GM21360 (cell line): ENCODE results near the gene LRP4.
"Not testable (repeated sequence)": the region's sequence is repeated elsewhere in the genome, so short reads cannot be mapped to it uniquely, and the experiment has no call there.

ENCODE experiments used
- ATAC-seq: cut with Tn5 transposase; IDR thresholded peaks from one replicate; pipeline ENCODE4 v1.9.1; 2021; ENCODE audit warnings: mild to moderate bottlenecking, moderate library complexity; ENCODE audit not compliant: unreplicated experiment

Gene LRP4

DNA sequence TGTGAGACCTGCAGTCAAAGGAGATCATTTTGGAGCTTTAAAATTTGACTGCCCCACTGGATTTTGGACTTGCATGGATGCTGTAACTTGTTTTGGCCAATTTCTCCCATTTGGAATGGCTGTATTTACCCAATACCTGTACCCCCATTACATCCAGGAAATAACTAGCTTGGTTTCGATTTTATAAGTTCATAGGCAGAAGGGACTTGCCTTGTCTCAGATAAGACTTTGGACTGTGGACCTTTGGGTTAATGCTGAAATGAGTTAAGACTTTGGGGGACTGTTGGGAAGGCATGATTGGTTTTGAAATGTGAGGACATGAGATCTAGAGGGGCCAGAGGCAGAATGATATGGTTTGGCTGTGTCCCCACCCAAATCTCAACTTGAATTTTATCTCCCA, 10.4 kb upstream of the LRP4 start:
- ATAC-seq: not testable (repeated sequence)

DNA sequence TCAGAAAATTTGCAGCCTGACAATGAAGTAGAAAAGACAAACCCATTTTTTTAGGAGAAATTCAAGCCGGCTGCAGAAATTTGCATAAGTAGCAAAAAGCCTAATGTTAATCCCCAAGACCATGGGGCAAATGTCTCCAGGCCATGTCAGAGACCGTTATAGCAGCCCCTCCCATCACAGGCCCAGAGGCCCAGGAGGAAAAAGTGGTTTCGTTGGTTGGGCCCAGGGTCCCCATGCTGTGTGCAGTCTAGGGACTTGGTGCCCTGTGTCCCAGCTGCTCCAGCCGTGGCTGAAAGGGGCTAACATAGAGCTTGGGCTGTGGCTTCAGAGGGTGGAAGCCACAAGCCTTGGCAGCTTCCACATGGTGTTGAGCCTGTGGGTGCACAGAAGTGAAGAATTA, 9.6 kb upstream of the LRP4 start:
- not testable (repeated sequence) for ATAC-seq

DNA sequence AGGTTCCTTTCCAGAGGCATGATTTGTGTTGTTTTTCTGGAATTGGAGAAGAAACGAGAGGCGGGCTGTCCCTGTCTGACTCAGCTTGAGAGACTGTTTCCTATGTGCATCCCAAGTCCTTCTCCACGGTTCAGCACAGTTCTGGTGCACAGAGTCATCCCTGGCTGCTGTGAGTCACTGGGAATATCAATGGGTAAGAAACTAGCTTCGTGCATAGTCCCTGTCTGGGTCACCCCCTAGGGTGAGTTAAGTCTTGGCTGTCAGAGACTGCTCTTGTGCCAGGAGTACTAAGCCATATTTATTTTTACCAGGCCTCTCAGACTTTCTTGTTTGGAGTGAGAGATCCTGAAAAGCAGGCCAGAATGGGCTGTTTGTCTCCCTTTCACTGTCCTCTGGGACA, 2.4 kb upstream of the LRP4 start:
- ATAC-seq: no peak

DNA sequence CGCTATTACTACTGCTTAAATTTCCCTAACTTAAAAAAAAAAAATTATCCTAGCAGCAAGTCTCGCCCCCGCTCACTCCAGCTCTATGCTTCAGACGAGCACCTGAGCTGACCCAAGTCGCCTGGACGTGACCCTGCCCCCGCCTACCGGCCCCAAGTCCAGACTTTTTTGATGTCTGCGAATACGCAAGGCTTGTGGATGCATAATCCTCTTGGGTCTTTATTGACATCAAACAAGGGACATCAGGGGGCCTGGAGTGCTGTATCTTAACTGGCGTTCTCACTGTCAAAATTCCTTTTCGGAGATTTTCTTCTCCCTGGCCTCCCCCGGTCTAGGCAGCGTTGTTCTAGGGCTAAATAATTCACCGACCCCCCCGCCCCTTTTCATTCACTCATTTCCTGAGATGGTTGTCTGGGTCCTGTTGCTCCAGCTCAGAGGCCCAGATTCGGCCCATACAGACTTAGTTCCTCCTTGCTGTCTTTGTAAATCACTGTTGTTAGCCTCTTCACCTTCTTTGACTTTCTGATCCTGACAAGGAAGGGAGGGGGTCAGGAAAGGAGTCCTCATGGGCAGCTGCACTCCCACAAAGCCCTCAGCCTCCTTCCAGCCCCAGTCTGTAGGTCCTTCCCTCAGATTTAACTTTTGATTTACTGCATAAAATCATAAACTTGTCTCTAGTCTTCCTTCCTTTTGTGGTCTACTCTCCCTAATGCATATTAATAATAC, 601 bp upstream of the LRP4 start:
- ATAC-seq: no peak

DNA sequence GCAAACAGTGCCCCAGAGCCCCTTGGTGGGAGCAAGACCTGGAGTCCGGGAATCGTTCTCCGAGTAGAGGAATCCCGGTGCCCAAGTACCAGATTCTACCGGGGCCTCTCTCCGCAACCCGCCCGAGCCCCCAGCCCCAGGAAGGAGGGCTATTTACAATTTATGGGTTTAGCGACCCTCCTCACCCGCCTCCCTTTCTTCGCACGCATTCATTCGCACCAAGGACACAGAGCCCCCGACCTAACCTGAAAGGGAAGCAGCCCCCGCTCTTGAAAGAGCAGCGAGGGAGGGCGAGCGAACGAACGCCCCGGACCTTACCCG, 628 bp downstream of the LRP4 start:
- ATAC-seq: no peak

DNA sequence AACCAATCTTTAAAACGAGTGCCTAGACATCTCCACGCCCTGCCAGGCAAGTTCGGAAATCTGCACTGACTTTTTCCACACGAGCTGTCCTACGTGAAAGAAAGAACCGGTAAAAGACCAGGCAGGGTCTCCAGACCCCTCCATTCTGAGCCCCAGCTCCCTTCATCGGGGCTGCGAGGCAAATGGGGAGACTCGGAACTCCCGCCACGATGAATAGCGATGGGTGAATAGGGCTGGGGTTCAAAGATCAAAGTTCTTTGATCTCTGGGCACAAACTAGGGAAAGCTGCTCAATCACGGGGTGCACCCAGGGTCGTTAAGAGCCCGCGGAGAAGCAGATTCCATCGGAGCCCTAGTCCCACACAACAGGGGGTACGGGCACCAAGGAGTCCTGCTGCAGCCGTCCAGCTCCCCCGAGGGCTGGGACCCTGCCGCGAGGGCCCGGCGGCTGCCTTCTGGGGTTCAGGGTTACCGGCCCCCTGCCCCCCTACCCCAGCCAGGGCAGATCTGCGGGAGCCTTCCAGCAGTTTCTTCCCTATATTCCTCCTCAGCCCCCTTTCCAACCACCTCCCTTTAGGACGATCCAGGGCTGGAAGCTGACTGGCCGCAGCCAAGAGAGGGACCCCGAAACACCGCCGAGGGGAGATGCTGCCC, 1.1 kb downstream of the LRP4 start:
- ATAC-seq: no peak

DNA sequence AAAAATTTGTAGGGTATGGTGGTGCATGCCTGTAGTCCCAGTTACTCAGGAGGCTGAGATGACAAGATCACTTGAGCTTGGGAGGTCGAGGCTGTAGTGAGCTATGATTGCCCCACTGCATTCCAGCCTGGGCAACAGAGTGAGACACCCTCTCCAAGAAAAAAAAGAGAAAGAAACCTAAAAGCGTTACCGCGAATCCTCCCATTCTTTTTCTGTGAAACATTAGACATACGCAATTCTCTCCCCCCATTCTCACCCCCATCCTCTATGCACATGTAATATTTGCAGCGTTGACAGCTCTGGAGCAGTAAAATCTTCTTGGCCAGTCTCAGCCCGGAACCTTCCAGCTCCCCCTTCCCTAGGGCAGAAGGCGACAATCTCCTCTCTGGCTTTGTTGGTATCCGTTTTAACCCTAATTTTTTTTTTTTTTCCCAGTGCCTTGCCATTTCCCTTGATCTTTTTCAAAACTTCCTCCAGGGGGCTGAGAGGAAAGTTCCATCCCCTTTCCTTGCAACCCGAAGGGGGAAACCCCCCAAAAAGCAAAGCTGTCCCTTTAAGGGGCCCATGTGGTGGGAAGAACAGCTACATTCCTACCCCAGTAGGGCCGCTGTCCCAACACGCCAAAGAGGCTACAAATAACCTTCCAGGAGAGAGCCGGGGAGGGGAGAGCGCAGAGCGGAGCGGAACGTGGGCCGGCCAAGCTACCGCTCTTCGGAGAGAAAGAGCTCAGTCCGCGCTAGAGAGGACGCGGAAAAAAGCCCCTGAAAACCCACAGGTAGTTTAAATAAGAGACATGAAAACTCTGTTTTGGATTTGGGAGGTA, 1.9 kb downstream of the LRP4 start:
- ATAC-seq: no peak

DNA sequence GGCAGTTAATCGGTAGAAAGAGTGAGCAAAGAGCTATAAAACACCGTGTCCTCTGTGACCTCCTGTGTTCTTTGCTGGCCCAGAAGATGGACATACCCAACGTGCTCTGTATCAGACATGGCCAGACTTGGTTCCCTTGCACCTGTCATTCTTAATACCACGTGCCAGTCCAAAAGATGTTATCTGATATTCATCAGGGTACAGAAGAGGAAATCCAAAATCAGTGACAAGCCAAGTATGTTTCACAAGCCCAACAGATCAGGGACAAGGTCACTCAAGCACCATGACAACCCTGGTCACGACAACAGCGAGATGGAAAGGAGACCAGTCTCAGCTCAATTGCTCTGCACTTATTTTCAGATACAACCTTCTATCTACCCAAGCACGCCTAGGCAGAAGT, 3.4 kb downstream of the LRP4 start:
- ATAC-seq: no peak

DNA sequence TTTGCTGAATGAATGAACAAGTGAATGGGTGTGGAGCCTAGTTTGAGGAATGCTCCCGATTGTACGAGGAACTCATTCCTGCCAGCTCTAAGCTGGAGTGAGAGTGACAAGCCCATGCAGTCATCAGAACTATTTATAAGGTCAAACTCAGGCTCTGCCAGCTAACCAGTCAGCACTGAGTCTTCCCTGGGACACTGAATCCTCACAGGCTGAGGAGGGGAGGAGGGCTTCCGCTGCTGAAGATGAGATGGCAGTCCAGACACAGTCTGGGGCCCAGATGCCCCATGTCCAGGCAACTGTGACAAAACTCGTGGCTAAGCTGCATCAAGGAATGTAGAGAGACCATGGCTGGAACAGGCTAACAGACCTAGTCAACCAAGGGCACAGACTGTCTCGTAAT, 4.0 kb downstream of the LRP4 start:
- no peak for ATAC-seq

DNA sequence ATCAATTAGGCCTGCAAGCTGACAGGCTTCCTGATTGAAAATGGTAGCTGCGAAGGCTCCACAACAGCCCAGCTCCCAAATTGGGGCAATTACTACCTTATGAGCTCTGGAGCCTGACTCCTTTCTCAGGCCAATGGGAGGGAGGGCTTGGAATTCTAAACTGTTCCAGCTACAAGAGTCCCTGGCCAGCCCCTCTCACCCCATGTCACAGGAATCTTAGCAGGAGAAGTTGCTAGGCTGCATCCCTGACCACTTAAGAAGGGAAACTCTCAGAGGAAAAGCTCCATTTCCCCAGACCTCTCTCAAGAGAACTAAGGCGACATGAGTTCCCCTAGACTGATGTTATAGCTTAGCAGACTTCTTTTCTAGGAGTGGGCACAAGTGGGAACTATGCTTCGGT, 4.9 kb downstream of the LRP4 start:
- ATAC-seq: no peak

DNA sequence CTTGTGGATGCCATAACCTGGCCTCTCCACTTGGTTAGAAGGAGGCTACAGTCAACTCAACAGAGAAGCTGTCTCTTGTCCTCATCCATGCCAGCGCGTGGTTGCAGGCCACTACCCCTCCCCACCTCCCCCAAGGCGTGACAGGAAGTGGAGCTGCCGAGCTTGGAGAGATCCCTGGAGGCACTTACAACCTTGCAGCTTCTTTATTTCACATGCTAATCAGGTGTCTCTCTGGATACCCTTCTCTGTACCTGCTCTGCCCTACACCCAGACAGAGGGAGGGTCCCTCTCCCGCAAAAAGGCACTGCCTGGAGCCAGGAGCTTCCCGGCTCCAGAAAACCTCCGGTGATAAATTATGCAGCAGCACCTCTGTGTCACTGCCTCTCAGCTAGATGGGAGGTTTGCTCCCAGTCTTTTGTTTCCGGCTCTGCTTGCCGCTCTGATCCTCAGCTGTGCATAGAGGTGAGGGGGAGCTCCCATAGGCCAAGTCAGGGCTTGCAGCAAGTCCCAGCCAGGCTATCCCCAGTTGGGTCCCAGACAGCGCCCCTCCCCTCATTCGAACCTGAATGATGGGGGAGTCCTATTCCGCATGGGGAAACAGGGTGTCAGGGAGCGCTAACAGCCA, 5.7 kb downstream of the LRP4 start:
- no peak for ATAC-seq

DNA sequence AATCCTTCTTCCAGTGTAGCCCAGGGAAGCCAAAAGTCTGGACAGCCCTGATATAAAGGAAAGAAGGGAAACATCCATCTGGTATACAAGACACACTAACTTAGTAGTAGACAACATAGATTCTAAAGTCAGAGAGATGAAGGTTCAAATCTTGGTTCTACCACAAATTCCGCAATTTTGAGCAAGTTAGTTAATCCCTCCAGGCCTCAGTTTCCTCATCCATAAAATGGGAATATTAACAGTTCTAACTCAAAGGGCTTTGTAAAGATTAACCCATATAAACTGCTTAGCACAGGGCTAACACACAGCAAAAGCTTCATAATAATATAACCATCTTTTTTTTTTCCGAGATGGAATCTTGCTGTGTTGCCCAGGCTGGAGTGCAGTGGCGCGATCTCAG, 10.7 kb downstream of the LRP4 start:
- ATAC-seq: no peak

DNA sequence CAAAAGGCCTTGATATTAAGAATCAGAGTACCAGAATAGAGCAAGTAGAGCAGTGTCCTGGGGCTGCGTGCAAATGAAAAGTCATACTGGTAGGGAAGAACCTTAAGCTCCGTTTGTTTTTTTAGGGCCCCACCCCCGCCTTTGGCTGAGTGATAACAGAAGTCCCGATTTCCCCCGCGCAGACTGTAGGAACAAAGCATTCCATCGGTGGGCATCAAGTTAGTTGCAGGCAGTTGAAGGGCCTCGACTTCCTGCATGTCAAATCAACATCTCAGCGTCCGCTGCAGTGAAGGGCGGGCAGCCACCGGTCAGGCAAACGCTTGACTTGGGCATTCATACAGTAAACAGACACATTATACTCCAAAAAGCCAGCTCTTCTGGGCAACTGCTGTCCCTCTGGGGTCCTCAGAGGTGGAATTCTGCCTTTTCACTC, 11.7 kb downstream of the LRP4 start:
- ATAC-seq: no peak

DNA sequence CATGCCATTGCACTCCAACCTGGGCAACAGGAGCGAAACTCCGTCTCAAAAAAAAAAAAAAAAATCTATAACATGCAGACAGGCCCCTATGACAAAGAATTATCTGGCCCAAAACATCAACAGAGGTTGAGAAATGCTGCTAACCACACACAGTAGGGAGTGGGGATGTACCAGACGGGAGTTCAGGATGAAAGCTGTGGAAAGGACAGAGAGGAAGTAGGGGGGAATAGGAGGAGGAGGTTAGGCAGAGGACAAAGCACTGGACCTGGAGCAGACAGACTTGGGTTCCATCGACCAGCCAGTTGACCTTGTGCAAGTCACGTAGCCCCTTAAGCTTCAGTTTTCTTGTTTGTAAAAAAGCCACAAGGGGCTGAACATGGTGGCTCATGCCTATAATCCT, 12.5 kb downstream of the LRP4 start:
- no peak for ATAC-seq

DNA sequence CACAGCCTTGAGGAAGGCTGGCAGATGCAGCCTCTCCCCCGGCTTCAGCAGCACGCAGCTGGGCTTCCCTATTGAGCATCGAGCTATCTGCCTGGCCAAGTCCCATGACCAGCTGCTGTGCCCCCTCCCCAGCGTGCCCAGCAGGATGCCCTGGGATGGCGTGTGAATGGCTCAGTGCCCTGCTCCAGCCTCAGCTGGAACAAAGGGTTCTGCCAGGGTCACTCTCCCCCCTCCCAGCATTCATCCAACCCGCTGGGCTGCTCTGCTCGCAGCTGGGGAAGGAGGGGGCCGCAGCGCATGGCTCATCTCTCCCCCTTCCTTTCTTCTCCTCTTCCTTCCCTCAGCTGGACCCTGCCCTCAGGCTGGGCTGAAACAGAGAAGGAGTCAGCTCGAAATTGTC, 14.5 kb downstream of the LRP4 start:
- no peak for ATAC-seq

DNA sequence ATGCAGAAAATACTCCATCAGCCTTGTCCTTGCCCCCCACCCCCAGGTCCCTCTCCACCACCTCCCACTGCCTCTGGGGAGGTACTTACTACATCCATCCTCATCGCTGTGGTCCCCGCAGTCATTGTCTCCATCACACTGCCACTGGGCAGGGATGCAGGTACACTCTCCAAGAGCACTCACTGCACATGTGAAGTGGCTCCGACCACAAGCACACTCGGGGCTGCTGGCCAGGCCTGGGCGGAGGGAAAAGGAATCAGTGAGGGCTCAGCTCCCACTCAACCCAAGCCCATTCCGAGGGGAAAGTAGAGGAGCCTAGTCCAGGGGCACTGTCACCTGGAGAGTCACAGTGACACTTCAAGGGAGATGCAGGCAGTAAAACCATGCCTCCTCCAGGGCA, 15.7 kb downstream of the LRP4 start:
- ATAC-seq: no peak

DNA sequence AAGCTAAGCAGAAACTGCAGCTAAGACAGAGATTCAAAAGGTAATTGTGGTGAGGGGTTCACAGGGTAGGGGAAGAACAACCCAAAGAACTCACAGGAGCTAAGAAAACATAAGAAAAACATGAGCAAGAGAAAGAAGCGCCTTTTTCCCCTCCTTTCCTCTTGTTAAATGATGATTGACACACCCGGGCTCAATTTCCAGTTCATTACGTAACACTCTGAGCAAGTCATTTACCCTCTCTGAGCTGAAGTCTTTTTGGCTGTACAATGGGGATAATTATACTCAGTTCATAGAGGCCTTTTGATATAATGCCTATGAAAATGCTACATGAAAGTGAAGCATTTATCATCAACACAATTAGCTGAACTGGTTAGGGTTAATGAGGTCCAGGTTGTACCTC, 17.2 kb downstream of the LRP4 start:
- no peak for ATAC-seq

DNA sequence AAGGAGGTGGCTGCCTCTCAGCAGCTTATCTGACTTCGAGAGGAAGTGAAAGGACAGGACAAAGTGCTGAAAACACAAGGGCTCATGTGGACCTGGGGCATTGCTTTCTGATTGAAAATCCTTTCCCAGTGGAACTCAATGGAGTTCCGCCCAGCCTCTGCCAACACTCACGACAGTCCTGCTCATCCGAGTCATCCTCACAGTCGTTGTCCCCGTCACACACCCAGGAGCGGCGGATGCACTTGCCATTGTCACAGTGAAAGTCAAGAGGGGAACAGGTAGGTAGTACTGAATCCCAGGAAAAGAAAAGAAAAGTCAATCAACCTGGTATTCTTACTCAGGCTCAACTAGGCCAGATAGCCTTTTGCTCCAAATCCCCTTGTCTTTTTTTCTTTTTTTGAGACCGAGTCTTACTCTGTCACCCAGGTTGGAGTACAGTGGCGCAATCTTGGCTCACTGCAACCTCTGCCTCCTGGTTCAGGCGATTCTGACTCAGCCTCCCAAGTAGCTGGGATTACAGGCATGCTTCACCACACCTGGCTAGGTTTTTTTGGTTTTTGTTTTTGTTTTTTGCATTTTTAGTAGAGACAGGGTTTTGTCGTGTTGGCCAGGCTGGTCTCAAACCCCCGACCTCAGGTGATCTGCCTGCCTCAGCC, 18.1 kb downstream of the LRP4 start:
- ATAC-seq: no peak

DNA sequence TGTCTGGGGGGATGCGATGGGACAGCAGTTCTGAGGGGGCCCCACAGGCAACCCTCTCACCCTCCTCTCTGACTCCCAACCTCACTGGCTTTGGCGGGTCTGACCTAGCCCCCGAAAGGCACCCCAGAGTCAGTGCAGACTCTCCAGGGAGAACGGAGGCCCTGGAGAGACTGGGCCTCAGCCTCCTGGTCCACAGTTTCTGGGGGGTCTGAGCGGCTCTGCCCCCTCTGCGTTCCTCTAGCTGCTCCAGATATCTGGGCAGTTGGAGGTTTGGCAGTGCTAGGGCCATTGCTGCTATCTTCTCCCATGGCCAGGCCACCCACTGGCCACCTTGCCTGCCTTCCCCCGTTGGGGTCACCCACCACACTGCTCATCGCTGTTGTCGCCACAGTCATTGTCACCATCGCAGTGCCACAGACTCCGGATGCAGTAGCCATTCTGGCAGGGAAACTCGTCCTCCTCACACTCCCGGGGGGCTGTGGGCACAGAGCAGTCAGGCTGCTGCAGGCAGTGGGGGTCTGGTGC, 18.8 kb downstream of the LRP4 start:
- no peak for ATAC-seq

DNA sequence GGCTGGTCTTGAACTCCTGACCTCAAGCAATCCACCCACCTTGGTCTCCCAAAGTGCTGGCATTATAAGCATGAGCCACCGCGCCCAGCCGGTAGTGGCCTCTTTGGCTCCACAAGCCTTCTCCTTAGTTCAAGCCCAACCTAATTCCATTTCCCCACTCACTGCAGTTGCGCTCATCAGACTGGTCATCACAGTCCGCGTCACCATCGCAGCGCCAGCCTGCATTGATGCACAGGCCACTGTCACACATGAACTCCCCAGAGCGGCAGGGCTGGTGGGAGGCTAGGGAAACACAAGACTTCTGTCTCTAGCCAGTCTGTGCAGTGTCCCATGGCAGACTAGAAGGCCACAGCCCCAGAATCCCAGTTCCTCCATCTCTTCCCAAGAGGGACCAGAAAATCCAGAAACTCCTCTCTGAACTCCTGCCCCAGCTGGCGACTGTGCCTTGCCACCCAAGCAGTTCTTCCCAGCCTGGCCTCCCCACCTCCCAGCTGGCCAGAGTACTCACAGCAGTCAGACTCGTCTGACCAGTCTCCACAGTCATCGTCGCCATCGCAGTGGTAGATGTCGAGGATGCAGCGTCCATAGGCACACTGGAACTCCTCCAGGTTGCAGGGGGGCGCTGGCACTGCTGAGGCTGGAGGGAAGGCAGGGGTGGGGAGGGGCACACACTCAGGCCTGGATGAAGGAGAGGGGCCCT, 19.8 kb downstream of the LRP4 start:
- ATAC-seq: no peak
